ENCODE measurements around the gene MAP1LC3B2. TPM values are rescaled to one million over a fixed set of nuclear protein-coding genes. Genes with fewer than 3 reads are reported as not detected.
A peak's percentile ranks its signal among the peaks of the same experiment; 100 is the strongest.

The MAP1LC3B2 gene
- total RNA-seq, 1 experiment from 2014 or later, result 1.9 TPM

- peak overlapping the region; percentile 92 for H3K27ac ChIP-seq (ENCODE audit: low read length)
- ATAC-seq, result no peak
- no peaks in the 10 kb centered on the region for H3K27me3 ChIP-seq (ENCODE audit: control insufficient read depth, insufficient read depth, low read length)
- intact Hi-C loops (cut with micrococcal nuclease; ENCODE audit: unreplicated experiment) (no loop called here), in situ Hi-C loops (cut with HindIII; ENCODE audit: low pct_unique_long_range_greater_than_20kb, low sequenced_read_pairs) (no loop called here)
- H3K9me3 ChIP-seq (ENCODE audit: control insufficient read depth, insufficient read depth, low read depth, low read length), result no peaks in the 10 kb centered on the region; the same call in 1 of the 2 replicates
- ChIA-PET POLR2A (interaction anchor here (0.5 to 0.6 kb wide), 2 partner anchors 307 to 1530 kb away, joined by 3 to 9 read pairs; no protein-coding TSS in a partner anchor), CTCF (no interaction called here)
- no peak for TF ChIP-seq REST (IDR thresholded peaks at IDR 0.05; ENCODE audit: insufficient read depth in 1 of 2, low read depth in 2 of 2, low read length in 1 of 2)
- TF ChIP-seq POLR2AphosphoS5 (IDR thresholded peaks at IDR 0.05; ENCODE audit: low read depth, low read length), result no peak
- TF ChIP-seq, protein P1, sequence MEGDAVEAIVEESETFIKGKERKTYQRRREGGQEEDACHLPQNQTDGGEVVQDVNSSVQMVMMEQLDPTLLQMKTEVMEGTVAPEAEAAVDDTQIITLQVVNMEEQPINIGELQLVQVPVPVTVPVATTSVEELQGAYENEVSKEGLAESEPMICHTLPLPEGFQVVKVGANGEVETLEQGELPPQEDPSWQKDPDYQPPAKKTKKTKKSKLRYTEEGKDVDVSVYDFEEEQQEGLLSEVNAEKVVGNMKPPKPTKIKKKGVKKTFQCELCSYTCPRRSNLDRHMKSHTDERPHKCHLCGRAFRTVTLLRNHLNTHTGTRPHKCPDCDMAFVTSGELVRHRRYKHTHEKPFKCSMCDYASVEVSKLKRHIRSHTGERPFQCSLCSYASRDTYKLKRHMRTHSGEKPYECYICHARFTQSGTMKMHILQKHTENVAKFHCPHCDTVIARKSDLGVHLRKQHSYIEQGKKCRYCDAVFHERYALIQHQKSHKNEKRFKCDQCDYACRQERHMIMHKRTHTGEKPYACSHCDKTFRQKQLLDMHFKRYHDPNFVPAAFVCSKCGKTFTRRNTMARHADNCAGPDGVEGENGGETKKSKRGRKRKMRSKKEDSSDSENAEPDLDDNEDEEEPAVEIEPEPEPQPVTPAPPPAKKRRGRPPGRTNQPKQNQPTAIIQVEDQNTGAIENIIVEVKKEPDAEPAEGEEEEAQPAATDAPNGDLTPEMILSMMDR (IDR thresholded peaks at IDR 0.05), result no peak
- TF ChIP-seq SIN3A (IDR thresholded peaks at IDR 0.05; ENCODE audit: borderline replicate concordance, insufficient read depth, low read depth, low read length), result no peak
- no peak for TF ChIP-seq TCF7L2 (IDR thresholded peaks at IDR 0.05; ENCODE audit: low read depth, low read length)
- no peak for DNase-seq (ENCODE audit: low read depth, low spot score)
- H3K4me1 ChIP-seq (ENCODE audit: control insufficient read depth, insufficient read depth, low read length), result peaks cover 53% of the 10 kb centered on the region
- H3K36me3 ChIP-seq (ENCODE audit: control insufficient read depth, insufficient read depth, low read length), result no peaks in the 10 kb centered on the region
- no peak overlapping the region for H3K4me3 ChIP-seq (ENCODE audit: low read depth in 2 of 2, low read length in 2 of 2)
- BruUV-seq (replicated peaks), result no TSS peak
Measured at GRCh38 chr12:116524311-116524710, 34.9 kb upstream of the MAP1LC3B2 start.

DNA sequence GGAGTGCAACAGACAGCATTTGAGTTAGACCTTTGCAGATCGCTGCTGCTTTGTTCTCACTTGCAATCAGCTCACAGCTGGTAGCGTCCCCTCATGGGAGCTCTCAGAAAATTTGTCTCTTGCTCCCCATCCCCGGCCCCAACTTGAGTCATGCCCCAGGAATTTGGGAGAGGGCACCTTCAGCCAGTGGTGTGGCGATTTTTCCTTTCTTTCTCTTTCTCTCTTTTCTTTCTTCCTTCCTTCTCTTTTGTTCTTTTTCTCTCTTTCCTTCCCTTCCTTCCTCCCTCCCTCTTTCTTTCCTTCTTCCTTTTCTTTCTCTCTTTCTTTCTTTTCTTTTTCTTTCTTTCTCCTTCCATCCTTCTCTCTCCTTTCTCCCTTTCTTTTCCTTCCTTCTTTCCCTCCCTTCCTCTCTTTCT, 34.2 kb upstream of the MAP1LC3B2 start:
- peak overlapping the region; percentile 92 for H3K27ac ChIP-seq (ENCODE audit: low read length)
- no peaks in the 10 kb centered on the region for H3K36me3 ChIP-seq (ENCODE audit: control insufficient read depth, insufficient read depth, low read length)
- DNase-seq (ENCODE audit: low read depth, low spot score) (no peak), ATAC-seq (peak; percentile 67)
- ChIA-PET CTCF (no interaction called here), POLR2A (interaction anchor here (0.5 to 0.6 kb wide), 2 partner anchors 307 to 1529 kb away, joined by 3 to 9 read pairs; no protein-coding TSS in a partner anchor)
- TF ChIP-seq REST (IDR thresholded peaks at IDR 0.05; ENCODE audit: insufficient read depth in 1 of 2, low read depth in 2 of 2, low read length in 1 of 2), result no peak
- TF ChIP-seq SIN3A (IDR thresholded peaks at IDR 0.05; ENCODE audit: borderline replicate concordance, insufficient read depth, low read depth, low read length), result no peak
- no peak for TF ChIP-seq TCF7L2 (IDR thresholded peaks at IDR 0.05; ENCODE audit: low read depth, low read length)
- TF ChIP-seq, protein P1 (IDR thresholded peaks at IDR 0.05), result no peak; the same call in 1 of the 2 replicates
- TF ChIP-seq POLR2AphosphoS5 (IDR thresholded peaks at IDR 0.05; ENCODE audit: low read depth, low read length), result no peak
- in situ Hi-C loops (cut with HindIII; ENCODE audit: low pct_unique_long_range_greater_than_20kb, low sequenced_read_pairs) (no loop called here), intact Hi-C loops (cut with micrococcal nuclease; ENCODE audit: unreplicated experiment) (loop anchor here (5.0 kb wide), 1 partner anchor 248 kb away; the partner anchor contains the start of gene MED13L)
- no peaks in the 10 kb centered on the region for H3K27me3 ChIP-seq (ENCODE audit: control insufficient read depth, insufficient read depth, low read length)
- H3K9me3 ChIP-seq (ENCODE audit: control insufficient read depth, insufficient read depth, low read depth, low read length), result no peaks in the 10 kb centered on the region; the same call in 1 of the 2 replicates
- BruUV-seq (replicated peaks), result no TSS peak
- H3K4me1 ChIP-seq (ENCODE audit: control insufficient read depth, insufficient read depth, low read length), result peaks cover 59% of the 10 kb centered on the region
- H3K4me3 ChIP-seq (ENCODE audit: low read depth in 2 of 2, low read length in 2 of 2), result peak overlapping the region in 1 of 2 experiments; percentile 10; a peak in 1 of 4 replicates
